NB4 (cell line): Measurements from ENCODE around the gene PRC1.

Source experiments
- CTCF ChIP-seq: IDR thresholded peaks from one replicate; pipeline ENCODE4 v1.5.1; 2012; ENCODE audit warnings: low read depth, low read length
- POLR2A ChIP-seq: IDR thresholded peaks from 2 replicates; pipeline ENCODE4 v1.6.1; 2011; ENCODE audit warnings: mild to moderate bottlenecking; ENCODE audit not compliant: insufficient read length; ENCODE audit errors: extremely low read depth

- TF ChIP-seq POLR2A = no peak
- TF ChIP-seq CTCF = no peak
These were observed 70.0 kb downstream of the PRC1 start for GRCh38 chr15:90924375-90924774.
